H1 (cell line): ENCODE data around the gene PAFAH1B1. TPM values are rescaled to one million over a fixed set of nuclear protein-coding genes. Genes with fewer than 3 reads are reported as not detected.

Source experiments
- CTCF ChIA-PET: fragments of 300-600 bp; sonication (Branson Sonifier 250); formaldehyde crosslinking; loops from one replicate; lab custom pipeline; 2021; ENCODE audit not compliant: partially characterized antibody; lab: Charles Lee
- POLR2A ChIA-PET: fragments of 300-600 bp; sonication (Branson Sonifier 250); formaldehyde crosslinking; loops from one replicate; lab custom pipeline; 2021; ENCODE audit warnings: inconsistent platforms; ENCODE audit not compliant: partially characterized antibody; lab: Charles Lee
- DNase-seq, 2 experiments: peaks; one replicate each; pipeline versions ENCODE4 v3.0.0 to v3.0.0-alpha.2; 2010 to 2022; ENCODE audit warnings: low spot score in 2 of 2, low read depth in 1 of 2, mixed read lengths in 1 of 2
- FAIRE-seq: peaks from 2 replicates; lab custom pipeline; 2011; peaks lifted over from hg19 to GRCh38; lab: Jason Lieb, UNC
- H2AFZ ChIP-seq: 2 replicates; pipeline ENCODE4 v1.8.1; 2012; ENCODE audit warnings: low read length, inconsistent platforms
- H2AK5ac ChIP-seq: 2 replicates; pipeline ENCODE4 v1.6.1; 2013; ENCODE audit warnings: low read depth, low read length
- H2BK120ac ChIP-seq: replicated peaks from 2 replicates; pipeline ENCODE3; 2013; ENCODE audit warnings: low read depth, low read length, inconsistent platforms
- H2BK12ac ChIP-seq: 2 replicates; pipeline ENCODE4 v1.6.1; 2013; ENCODE audit warnings: low read depth, low read length
- H2BK15ac ChIP-seq: 2 replicates; pipeline ENCODE4 v1.6.1; 2013; ENCODE audit warnings: low read length
- H2BK20ac ChIP-seq: 2 replicates; pipeline ENCODE4 v1.6.1; 2013; ENCODE audit warnings: low read length
- H2BK5ac ChIP-seq: 2 replicates; pipeline ENCODE4 v1.6.1; 2013; ENCODE audit warnings: low read depth, low read length
- H3K14ac ChIP-seq: 2 replicates; pipeline ENCODE4 v1.6.1; 2013; ENCODE audit warnings: inconsistent platforms; ENCODE audit not compliant: insufficient read length
- H3K18ac ChIP-seq: 2 replicates; pipeline ENCODE4 v1.6.1; 2013; ENCODE audit warnings: low read length; ENCODE audit errors: extremely low read depth
- H3K23ac ChIP-seq: 2 replicates; pipeline ENCODE4 v1.6.1; 2013; ENCODE audit warnings: inconsistent platforms; ENCODE audit not compliant: insufficient read length
- H3K23me2 ChIP-seq: 2 replicates; pipeline ENCODE4 v1.6.1; 2013; ENCODE audit warnings: low read depth, low read length
- H3K27ac ChIP-seq: 2 replicates; pipeline ENCODE4 v1.6.1; 2011; ENCODE audit warnings: low read depth, low read length, inconsistent platforms
- H3K27me3 ChIP-seq, 4 experiments: replicated peaks in 1 of 4; 1 replicate in 1 of 4; 2 replicates in 3 of 4; pipeline versions ENCODE4 v1.6.1 to v1.8.1; 2011 to 2013; ENCODE audit warnings: low read length in 3 of 4, mild to moderate bottlenecking in 3 of 4, inconsistent platforms in 2 of 4, mixed read lengths in 2 of 4, moderate library complexity in 1 of 4; ENCODE audit not compliant: control insufficient read depth in 3 of 4, insufficient read depth in 3 of 4; ENCODE audit errors: extremely low read depth in 1 of 4
- H3K36me3 ChIP-seq, 4 experiments: 2 replicates each; pipeline versions ENCODE4 v1.6.1 to v1.8.1; 2011 to 2013; ENCODE audit warnings: mild to moderate bottlenecking in 4 of 4, low read length in 3 of 4, moderate library complexity in 2 of 4, control low read depth in 1 of 4, inconsistent platforms in 1 of 4; ENCODE audit not compliant: insufficient read depth in 4 of 4, control insufficient read depth in 2 of 4
- H3K4ac ChIP-seq: replicated peaks from 2 replicates; pipeline ENCODE3; 2013; ENCODE audit warnings: low read length, low read depth, mixed read lengths, inconsistent platforms; ENCODE audit not compliant: insufficient read length
- H3K4me1 ChIP-seq, 4 experiments: replicated peaks in 1 of 4; 1 replicate in 1 of 4; 2 replicates in 3 of 4; pipeline versions ENCODE4 v1.6.1 to v1.8.1; 2011 to 2013; ENCODE audit warnings: low read length in 3 of 4, inconsistent platforms in 2 of 4, mixed read lengths in 1 of 4; ENCODE audit not compliant: insufficient read depth in 4 of 4, control insufficient read depth in 3 of 4
- H3K4me2 ChIP-seq, 2 experiments: 2 replicates each; pipeline versions ENCODE4 v1.6.1 to v1.8.1; 2011 to 2013; ENCODE audit warnings: low read depth in 2 of 2, low read length in 2 of 2, control low read depth in 1 of 2, inconsistent platforms in 1 of 2, mild to moderate bottlenecking in 1 of 2; ENCODE audit not compliant: insufficient read depth in 1 of 2
- H3K4me3 ChIP-seq, 4 experiments: fragments of 200-600, 300-600 bp in 1 of 4; sonication (generic), shearing (Covaris generic), sonication (Bioruptor Twin) in 1 of 4; 2 replicates each; pipeline versions ENCODE4 v1.5.1 to v1.8.1; 2011 to 2016; ENCODE audit warnings: low read length in 4 of 4, low read depth in 3 of 4, control low read depth in 2 of 4, inconsistent platforms in 2 of 4, mild to moderate bottlenecking in 2 of 4, mixed read lengths in 1 of 4, moderate library complexity in 1 of 4; ENCODE audit not compliant: insufficient read depth in 2 of 4; ENCODE audit errors: extremely low read depth in 1 of 4
- H3K56ac ChIP-seq: replicated peaks from 2 replicates; pipeline ENCODE3; 2013; ENCODE audit warnings: low read depth, mild to moderate bottlenecking, mixed read lengths, low read length, inconsistent platforms; ENCODE audit not compliant: insufficient read length
- H3K79me1 ChIP-seq: 2 replicates; pipeline ENCODE4 v1.6.1; 2013; ENCODE audit warnings: low read depth, low read length, control low read depth
- H3K79me2 ChIP-seq, 2 experiments: 2 replicates each; pipeline versions ENCODE4 v1.6.1 to v1.8.1; 2012 to 2013; ENCODE audit warnings: low read length in 2 of 2, mild to moderate bottlenecking in 2 of 2, inconsistent platforms in 1 of 2; ENCODE audit not compliant: insufficient read depth in 2 of 2, control insufficient read depth in 1 of 2
- H3K9ac ChIP-seq, 4 experiments: replicated peaks in 1 of 4; 1 replicate in 1 of 4; 2 replicates in 3 of 4; pipeline versions ENCODE4 v1.6.1 to v1.8.1; 2011 to 2013; ENCODE audit warnings: low read depth in 3 of 4, low read length in 3 of 4, control low read depth in 2 of 4, mild to moderate bottlenecking in 2 of 4, moderate library complexity in 2 of 4, inconsistent platforms in 1 of 4; ENCODE audit errors: extremely low read depth in 1 of 4
- H3K9me3 ChIP-seq, 2 experiments: 2 replicates each; pipeline versions ENCODE4 v1.6.1 to v1.8.1; 2012 to 2013; ENCODE audit warnings: mild to moderate bottlenecking in 2 of 2, moderate library complexity in 2 of 2, control low read depth in 1 of 2, inconsistent platforms in 1 of 2, low read depth in 1 of 2, low read length in 1 of 2, mixed read lengths in 1 of 2; ENCODE audit not compliant: insufficient read depth in 2 of 2
- H4K20me1 ChIP-seq, 2 experiments: replicated peaks in 1 of 2; 2 replicates each; pipeline versions ENCODE3 to v1.8.1; 2011 to 2013; ENCODE audit warnings: inconsistent platforms in 2 of 2, low read length in 2 of 2, mild to moderate bottlenecking in 1 of 2; ENCODE audit not compliant: insufficient read depth in 2 of 2, control insufficient read depth in 1 of 2
- H4K5ac ChIP-seq: 2 replicates; pipeline ENCODE4 v1.6.1; 2013; ENCODE audit warnings: low read length, low read depth, mixed read lengths, inconsistent platforms; ENCODE audit not compliant: insufficient read length
- H4K8ac ChIP-seq: 2 replicates; pipeline ENCODE4 v1.8.0; 2013; ENCODE audit warnings: mild to moderate bottlenecking, moderate library complexity, low read length, inconsistent platforms; ENCODE audit not compliant: insufficient read depth; ENCODE audit errors: extremely low read depth
- H4K91ac ChIP-seq: replicated peaks from 2 replicates; pipeline ENCODE3; 2013; ENCODE audit warnings: low read length, mixed read lengths, inconsistent platforms; ENCODE audit not compliant: insufficient read length
- CTBP2 ChIP-seq: IDR thresholded peaks from 2 replicates; pipeline ENCODE4 v1.7.0; 2011; ENCODE audit warnings: borderline replicate concordance, mild to moderate bottlenecking, moderate library complexity, mixed read lengths, low read length; ENCODE audit not compliant: insufficient read depth, insufficient read length
- EZH2 ChIP-seq: fragments of 200-600 bp; sonication (generic); IDR thresholded peaks from 2 replicates; pipeline ENCODE4 v1.7.1; 2012; ENCODE audit warnings: low read depth, mild to moderate bottlenecking, moderate library complexity, low read length, inconsistent platforms; ENCODE audit not compliant: severe bottlenecking
- KDM1A ChIP-seq: fragments of 200-600, 300-600 bp; sonication (generic); IDR thresholded peaks from 2 replicates; pipeline ENCODE4 v1.7.1; 2016; ENCODE audit warnings: mild to moderate bottlenecking, low read length, borderline replicate concordance
- TAF7 ChIP-seq: optimal IDR thresholded peaks from 2 replicates; pipeline ENCODE3; 2011; ENCODE audit warnings: low read depth, mild to moderate bottlenecking, inconsistent platforms, low read length, moderate library complexity, borderline replicate concordance
- TCF12 ChIP-seq: IDR thresholded peaks from 2 replicates; pipeline ENCODE4 v1.6.1; 2011; ENCODE audit warnings: low read depth, mild to moderate bottlenecking, low read length
- WGBS, 2 experiments: shearing (Covaris generic) in 1 of 2; methylation state at CpG; one replicate each; pipeline versions ENCODE4 v1.1.6 to v1.1.7; 2013 to 2015; ENCODE audit warnings: low lambda C conversion rate in 2 of 2, mixed read lengths in 2 of 2, inconsistent platforms in 1 of 2, low coverage in 1 of 2, missing lambda C conversion rate in 1 of 2; ENCODE audit not compliant: insufficient replicate concordance in 2 of 2, insufficient coverage in 1 of 2, insufficient read length in 1 of 2; ENCODE audit errors: extremely low coverage in 1 of 2, missing lambda C conversion rate in 1 of 2; 5-methylcytosine and 5-hydroxymethylcytosine counted together
- polyA plus RNA-seq, 7 experiments: library from polyadenylated mRNA; depleted of rRNA in 3 of 7; stranded (reverse) in 5 of 7; unstranded in 2 of 7; fragments of >200 nt in 5 of 7; fragments of 200-250 nt in 2 of 7; gene quantifications; 1 replicate in 5 of 7; 2 replicates in 1 of 7; 4 replicates in 1 of 7; pipeline versions ENCODE4 v1.2.1 to v1.2.3, GENCODE V29; 2011 to 2013; ENCODE audit warnings: missing spikeins in 2 of 7, mixed read lengths in 2 of 7
- total RNA-seq: library from RNA; stranded (reverse); fragmentation: NEBNext Ultra II Directional; extraction: Animal tissue kit (Norgen Biotek cat#: 25700); gene quantifications from 2 replicates; pipeline ENCODE4 v1.2.1, GENCODE V29; 2021

PAFAH1B1 gene
- total and polyA plus RNA-seq, 2 of the 8 experiments (the other 6 are each of a cell fraction or from before 2014, with no cell fraction given), result 42.0 to 152 TPM

GRCh38 chr17:2612630-2613029, 19.2 kb downstream of the PAFAH1B1 start:
- no peak overlapping the region for H3K14ac ChIP-seq
- H2BK15ac ChIP-seq, result no peak overlapping the region
- 92% methylated on average over 7 of the region's 7 CpGs; no CpG with 5 or more reads in 1 of the 2 experiments for WGBS, 2 experiments
- H3K4me3 ChIP-seq, result no peak overlapping the region
- H3K23ac ChIP-seq, result no peak overlapping the region
- no peak overlapping the region for H2BK5ac ChIP-seq
- no peak overlapping the region for H4K8ac ChIP-seq
- ChIA-PET POLR2A (interaction anchor here (0.6 to 1.3 kb wide), 4 partner anchors 9 to 20 kb away, joined by 3 to 4 read pairs (median 4); no protein-coding TSS in a partner anchor), CTCF (interaction anchor here (1.2 kb wide), 1 partner anchor 9 kb away, joined by 4 read pairs; no protein-coding TSS in a partner anchor)
- peaks cover 0 to 4% (median 0%) of the 10 kb centered on the region in 4 experiments; a peak in 1 of 8 replicates for H3K36me3 ChIP-seq
- H2BK12ac ChIP-seq, result no peak overlapping the region
- H4K91ac ChIP-seq, result no peak overlapping the region
- H3K27ac ChIP-seq, result no peak overlapping the region
- peaks cover 27 to 99% of the 10 kb centered on the region in 2 experiments for H3K79me2 ChIP-seq
- peaks cover 17 to 24% of the 10 kb centered on the region in 2 experiments for H4K20me1 ChIP-seq
- DNase-seq (no peak), FAIRE-seq (no peak)
- H3K27me3 ChIP-seq, result no peaks in the 10 kb centered on the region
- peaks cover 0 to 4% (median 0%) of the 10 kb centered on the region in 4 experiments; a peak in 1 of 7 replicates for H3K4me1 ChIP-seq
- no peaks in the 10 kb centered on the region for H3K23me2 ChIP-seq
- no peak overlapping the region for H3K18ac ChIP-seq
- no peak overlapping the region for H2AK5ac ChIP-seq
- H2BK20ac ChIP-seq, result no peak overlapping the region
- H3K4ac ChIP-seq, result no peak overlapping the region
- no peak overlapping the region for H3K9ac ChIP-seq
- peaks cover 5% of the 10 kb centered on the region; the same call in 1 of the 2 replicates for H3K79me1 ChIP-seq
- no peak overlapping the region for H3K4me2 ChIP-seq
- no peak overlapping the region for H2AFZ ChIP-seq
- no peak overlapping the region for H3K56ac ChIP-seq
- H3K9me3 ChIP-seq, result no peaks in the 10 kb centered on the region
- no peak overlapping the region for H2BK120ac ChIP-seq
- H4K5ac ChIP-seq, result no peak overlapping the region
- TF ChIP-seq KDM1A (peak; percentile 32; the same call in 1 of the 2 replicates), TAF7 (no peak), EZH2 (no peak), CTBP2 (no peak), TCF12 (no peak)
